Trophoblast cell (in vitro differentiated cells and primary cell): ENCODE results near the gene HIRA.

Source experiments
- DNase-seq, 2 donors: peaks; one replicate each; pipeline ENCODE4 v3.0.0-alpha.2; 2016
- H2AFZ ChIP-seq: 2 replicates; pipeline ENCODE4 v1.6.1; 2013; ENCODE audit warnings: low read length, moderate library complexity, mild to moderate bottlenecking; ENCODE audit not compliant: insufficient read depth, poor library complexity
- H2AK5ac ChIP-seq: 2 replicates; pipeline ENCODE4 v1.6.1; 2013; ENCODE audit warnings: mild to moderate bottlenecking, low read length
- H2BK120ac ChIP-seq: 2 replicates; pipeline ENCODE4 v1.6.1; 2013; ENCODE audit warnings: low read length, mild to moderate bottlenecking, moderate library complexity; ENCODE audit not compliant: insufficient read depth, poor library complexity
- H2BK12ac ChIP-seq: 2 replicates; pipeline ENCODE4 v1.6.1; 2013; ENCODE audit warnings: mild to moderate bottlenecking, low read length, moderate library complexity
- H2BK5ac ChIP-seq: 2 replicates; pipeline ENCODE4 v1.6.1; 2013; ENCODE audit warnings: low read length, low read depth, moderate library complexity, mild to moderate bottlenecking; ENCODE audit not compliant: poor library complexity
- H3K14ac ChIP-seq: 2 replicates; pipeline ENCODE4 v1.6.1; 2013; ENCODE audit warnings: mild to moderate bottlenecking, low read length
- H3K18ac ChIP-seq: 2 replicates; pipeline ENCODE4 v1.6.1; 2013; ENCODE audit warnings: mild to moderate bottlenecking, low read length
- H3K23ac ChIP-seq: 2 replicates; pipeline ENCODE4 v1.6.1; 2013; ENCODE audit warnings: low read length
- H3K27ac ChIP-seq: 2 replicates; pipeline ENCODE4 v1.5.1; 2013; ENCODE audit warnings: low read depth, mild to moderate bottlenecking, inconsistent platforms, low read length, moderate library complexity
- H3K27me3 ChIP-seq: 2 replicates; pipeline ENCODE4 v1.6.1; 2013; ENCODE audit warnings: inconsistent platforms, mild to moderate bottlenecking, low read length, moderate library complexity; ENCODE audit not compliant: insufficient read depth
- H3K36me3 ChIP-seq, 2 experiments: 1 replicate in 1 of 2; 2 replicates in 1 of 2; pipeline ENCODE4 v1.6.1; 2013; ENCODE audit warnings: low read length in 2 of 2, mild to moderate bottlenecking in 2 of 2, moderate library complexity in 1 of 2; ENCODE audit not compliant: insufficient read depth in 2 of 2, control insufficient read depth in 1 of 2
- H3K4ac ChIP-seq: 2 replicates; pipeline ENCODE4 v1.6.1; 2013; ENCODE audit warnings: low read depth, mild to moderate bottlenecking, low read length, moderate library complexity
- H3K4me1 ChIP-seq, 2 experiments: 1 replicate in 1 of 2; 2 replicates in 1 of 2; pipeline ENCODE4 v1.6.1; 2013; ENCODE audit warnings: low read length in 2 of 2, mild to moderate bottlenecking in 2 of 2, moderate library complexity in 1 of 2; ENCODE audit not compliant: insufficient read depth in 2 of 2, control insufficient read depth in 1 of 2
- H3K4me2 ChIP-seq: 2 replicates; pipeline ENCODE4 v1.6.1; 2013; ENCODE audit warnings: inconsistent platforms, mild to moderate bottlenecking, low read length, moderate library complexity
- H3K4me3 ChIP-seq: 2 replicates; pipeline ENCODE4 v1.5.1; 2013; ENCODE audit warnings: mild to moderate bottlenecking, low read depth, low read length, inconsistent platforms
- H3K79me1 ChIP-seq: one replicate; pipeline ENCODE4 v1.6.1; 2013; ENCODE audit warnings: low read length
- H3K79me2 ChIP-seq: 2 replicates; pipeline ENCODE4 v1.6.1; 2013; ENCODE audit warnings: low read length, mild to moderate bottlenecking; ENCODE audit not compliant: control insufficient read depth, insufficient read depth, poor library complexity
- H3K9ac ChIP-seq: 2 replicates; pipeline ENCODE4 v1.6.1; 2013; ENCODE audit warnings: mild to moderate bottlenecking, low read length
- H3K9me3 ChIP-seq: 2 replicates; pipeline ENCODE4 v1.6.1; 2013; ENCODE audit warnings: low read depth, mild to moderate bottlenecking, control low read depth, inconsistent platforms, low read length; ENCODE audit not compliant: insufficient read depth
- H4K12ac ChIP-seq: 2 replicates; pipeline ENCODE4 v1.6.1; 2013; ENCODE audit warnings: low read depth, mild to moderate bottlenecking, low read length, moderate library complexity
- H4K8ac ChIP-seq: 2 replicates; pipeline ENCODE4 v1.6.1; 2013; ENCODE audit warnings: low read depth, mild to moderate bottlenecking, low read length, moderate library complexity
- H4K91ac ChIP-seq: one replicate; pipeline ENCODE4 v1.6.1; 2013; ENCODE audit warnings: low read depth, mild to moderate bottlenecking, low read length, moderate library complexity
- WGBS: extraction: QIAGEN DNeasy Blood & Tissue Kit; methylation state at CpG from one replicate; pipeline ENCODE4 v1.1.7; 2013; ENCODE audit warnings: missing lambda C conversion rate; ENCODE audit not compliant: insufficient read length, insufficient coverage; ENCODE audit errors: extremely low coverage; 5-methylcytosine and 5-hydroxymethylcytosine counted together

The HIRA gene

DNA sequence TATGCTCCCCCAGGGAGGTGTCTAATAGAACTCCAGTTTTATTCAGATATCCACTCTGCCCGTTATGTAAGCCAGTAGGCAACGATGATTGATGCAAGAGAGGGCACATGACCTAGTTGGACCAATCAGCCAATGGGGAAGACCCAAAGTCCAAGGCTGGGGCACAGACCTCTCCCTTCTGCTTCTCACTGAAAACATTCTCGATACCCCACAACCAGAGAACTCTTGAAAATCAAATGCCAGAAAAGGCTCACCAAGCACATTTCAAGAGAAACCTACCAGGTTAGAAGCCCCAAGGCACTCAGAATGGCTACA, 7.4 kb downstream of the HIRA start:
- Histone ChIP-seq H3K79me1 (no peaks in the 10 kb centered on the region), H3K27me3 (no peaks in the 10 kb centered on the region), H2BK12ac (no peak overlapping the region), H2AK5ac (no peak overlapping the region), H2AFZ (no peak overlapping the region), H3K9me3 (no peaks in the 10 kb centered on the region), H4K8ac (no peak overlapping the region), H3K9ac (no peak overlapping the region), H3K4me3 (no peak overlapping the region), H3K36me3 (peaks cover 2% of the 10 kb centered on the region in 2 experiments), H3K4ac (peak overlapping the region; percentile 59), H3K79me2 (peaks cover 3% of the 10 kb centered on the region), H3K4me1 (peaks cover 9 to 12% of the 10 kb centered on the region in 2 experiments), H3K18ac (no peak overlapping the region), H4K91ac (no peak overlapping the region), H2BK5ac (no peak overlapping the region), H3K14ac (no peak overlapping the region), H2BK120ac (no peak overlapping the region), H3K4me2 (no peak overlapping the region), H3K27ac (no peak overlapping the region), H3K23ac (no peak overlapping the region), H4K12ac (no peak overlapping the region)
- no peak for DNase-seq
- no CpG with 5 or more reads among the region's 3 CpGs for WGBS

DNA sequence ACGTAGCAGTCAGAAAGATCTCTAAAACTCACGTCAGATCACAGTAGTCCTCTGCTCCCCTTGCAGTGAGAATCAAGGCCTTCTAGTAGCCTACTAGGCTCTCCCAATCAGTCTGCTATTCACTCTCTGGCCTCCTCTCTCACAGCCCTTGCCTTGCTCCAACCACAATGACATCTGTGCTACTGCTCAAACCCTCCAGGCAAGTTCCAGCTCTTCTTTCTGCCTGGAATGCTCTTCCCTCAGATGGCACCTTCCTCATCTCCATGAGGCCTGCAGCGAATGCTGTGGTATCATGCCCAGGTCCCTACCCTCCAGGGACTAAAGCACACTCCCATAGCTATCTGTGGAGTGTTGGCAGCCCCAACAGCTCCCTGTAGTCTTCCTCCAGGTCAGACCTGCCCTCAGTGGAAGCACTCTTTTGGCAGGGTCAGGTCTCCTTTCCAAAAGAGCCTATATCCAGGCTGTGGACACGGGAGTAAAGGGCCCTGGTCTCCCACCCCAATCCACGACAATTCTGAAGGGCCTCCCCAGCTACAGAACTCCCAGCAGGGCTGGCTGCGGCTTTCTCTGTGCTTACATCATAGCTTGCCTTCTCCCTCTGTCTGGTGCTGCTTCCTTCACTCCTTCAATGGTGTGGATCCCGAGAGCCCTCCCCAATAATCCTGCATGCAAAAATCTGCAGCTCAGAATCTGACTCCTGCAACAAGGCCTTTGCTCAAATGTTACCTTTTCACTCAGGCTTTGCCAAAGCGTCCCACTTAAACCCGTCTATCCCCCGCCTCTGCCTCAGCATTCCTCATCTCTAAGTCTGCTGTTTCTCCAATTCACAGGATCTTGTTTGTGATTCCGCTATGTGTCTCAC, 8.9 kb downstream of the HIRA start:
- Histone ChIP-seq H3K18ac (no peak overlapping the region), H3K79me1 (no peaks in the 10 kb centered on the region), H3K4ac (no peak overlapping the region), H3K4me2 (no peak overlapping the region), H2BK5ac (no peak overlapping the region), H3K36me3 (peaks cover 2% of the 10 kb centered on the region in 2 experiments), H2AK5ac (no peak overlapping the region), H3K23ac (no peak overlapping the region), H2BK12ac (no peak overlapping the region), H4K8ac (no peak overlapping the region), H3K27me3 (no peaks in the 10 kb centered on the region), H3K4me1 (peaks cover 9 to 12% of the 10 kb centered on the region in 2 experiments), H3K14ac (no peak overlapping the region), H3K9ac (no peak overlapping the region), H3K79me2 (peaks cover 3% of the 10 kb centered on the region), H4K91ac (no peak overlapping the region), H2BK120ac (no peak overlapping the region), H3K4me3 (no peak overlapping the region), H4K12ac (no peak overlapping the region), H2AFZ (no peak overlapping the region), H3K9me3 (no peaks in the 10 kb centered on the region), H3K27ac (no peak overlapping the region)
- peak in 1 of 2 donors; percentile 15 for DNase-seq
- WGBS = no CpG with 5 or more reads among the region's 11 CpGs

DNA sequence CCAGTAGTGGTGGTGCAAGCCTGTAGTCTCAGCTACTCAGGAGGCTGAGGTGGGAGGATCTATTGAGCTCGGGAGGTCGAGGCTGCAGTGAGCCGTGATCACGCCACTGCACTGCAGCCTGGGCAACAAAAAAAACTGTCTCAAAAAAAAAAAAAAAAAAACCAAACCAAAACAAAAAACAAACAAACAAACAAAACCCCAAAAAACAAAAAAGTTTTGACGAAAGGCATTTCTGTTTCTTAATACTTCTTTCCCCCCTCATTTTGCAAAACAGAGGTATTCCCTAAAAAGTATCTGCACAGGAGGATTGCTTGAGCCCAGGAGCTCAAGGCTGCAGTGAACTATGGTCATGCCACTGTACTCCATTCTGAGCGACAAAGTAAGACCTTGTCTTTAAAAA, 11.2 kb downstream of the HIRA start:
- DNase-seq = no peak
- Histone ChIP-seq H3K4ac (no peak overlapping the region), H3K14ac (no peak overlapping the region), H3K27me3 (no peaks in the 10 kb centered on the region), H3K4me2 (no peak overlapping the region), H2AK5ac (no peak overlapping the region), H2BK120ac (no peak overlapping the region), H2AFZ (no peak overlapping the region), H3K23ac (no peak overlapping the region), H3K18ac (no peak overlapping the region), H4K12ac (no peak overlapping the region), H3K9me3 (no peaks in the 10 kb centered on the region), H3K27ac (no peak overlapping the region), H3K4me3 (no peak overlapping the region), H2BK12ac (no peak overlapping the region), H3K79me1 (no peaks in the 10 kb centered on the region), H4K91ac (no peak overlapping the region), H3K4me1 (peaks cover 9 to 12% of the 10 kb centered on the region in 2 experiments), H4K8ac (no peak overlapping the region), H3K79me2 (peaks cover 2% of the 10 kb centered on the region), H3K9ac (no peak overlapping the region), H2BK5ac (no peak overlapping the region), H3K36me3 (peaks cover 1 to 2% of the 10 kb centered on the region in 2 experiments)
- WGBS = 100% methylated on average over 1 of the region's 6 CpGs

DNA sequence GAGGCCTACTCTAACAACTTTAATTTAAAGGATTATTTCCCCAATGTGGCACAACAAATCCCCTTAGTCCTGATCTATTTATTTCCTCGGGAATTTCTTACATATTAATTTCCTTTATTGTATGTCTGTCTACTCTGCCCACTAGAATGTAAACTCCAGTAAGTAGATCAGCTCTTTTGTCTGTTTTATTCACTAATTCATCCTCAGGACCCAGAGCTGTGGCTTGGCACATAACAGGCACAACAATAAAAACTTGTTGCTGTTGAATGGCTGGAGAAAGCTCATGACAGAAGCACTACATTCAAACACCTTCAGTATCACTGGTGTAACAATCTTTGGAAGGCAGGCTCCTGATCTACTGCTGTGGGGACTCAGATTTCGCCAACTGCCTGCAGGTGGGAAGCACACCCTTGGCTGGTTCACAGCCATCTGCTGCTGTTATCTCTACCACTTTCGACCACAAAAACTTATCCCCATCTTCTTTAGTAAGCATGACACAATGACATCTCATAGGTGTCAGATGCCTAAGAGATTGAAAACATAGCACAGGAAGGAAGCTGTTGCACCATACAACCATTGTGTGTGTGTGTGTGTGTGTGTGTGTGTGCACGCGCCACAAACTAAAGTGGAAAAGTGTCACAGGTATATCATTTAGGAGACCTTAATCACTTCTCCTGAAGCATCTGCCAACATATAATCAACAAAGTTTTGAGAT, 11.9 kb downstream of the HIRA start:
- H2BK12ac ChIP-seq = no peak overlapping the region
- H3K9me3 ChIP-seq = no peaks in the 10 kb centered on the region
- no peak overlapping the region for H4K8ac ChIP-seq
- no peak overlapping the region for H2AK5ac ChIP-seq
- no peaks in the 10 kb centered on the region for H3K27me3 ChIP-seq
- no peak overlapping the region for H2BK120ac ChIP-seq
- H3K4me1 ChIP-seq = peaks cover 9 to 12% of the 10 kb centered on the region in 2 experiments
- H3K23ac ChIP-seq = no peak overlapping the region
- peaks cover 0 to 2% of the 10 kb centered on the region in 2 experiments for H3K36me3 ChIP-seq
- no peak overlapping the region for H3K4me3 ChIP-seq
- H3K9ac ChIP-seq = no peak overlapping the region
- H3K4ac ChIP-seq = no peak overlapping the region
- H3K4me2 ChIP-seq = no peak overlapping the region
- no peak overlapping the region for H2BK5ac ChIP-seq
- DNase-seq = no peak
- peaks cover 2% of the 10 kb centered on the region for H3K79me2 ChIP-seq
- H3K18ac ChIP-seq = no peak overlapping the region
- H2AFZ ChIP-seq = no peak overlapping the region
- no peak overlapping the region for H3K14ac ChIP-seq
- no peak overlapping the region for H4K91ac ChIP-seq
- no peaks in the 10 kb centered on the region for H3K79me1 ChIP-seq
- no peak overlapping the region for H3K27ac ChIP-seq
- WGBS = no CpG with 5 or more reads among the region's 5 CpGs
- no peak overlapping the region for H4K12ac ChIP-seq
